Left lung (tissue), 10 donors: Measurements from ENCODE around the gene ASPHD2. TPM values are rescaled to one million over a fixed set of nuclear protein-coding genes. Genes with fewer than 3 reads are reported as not detected.

Source experiments
- ATAC-seq: fragments of 200-7000 bp; cut with Tn5 transposase; one replicate; pipeline ENCODE4 v1.9.1; 2020; ENCODE audit warnings: moderate library complexity
- DNase-seq, 4 donors: peaks; one replicate each; pipeline ENCODE4 v3.0.0-alpha.2; 2013 to 2020
- H3K27ac ChIP-seq, 2 donors: fragments of 200-600 bp; sonication (generic) in 1 of 2; one replicate each; pipeline versions ENCODE4 v1.5.0 to v1.8.0; 2020 to 2021
- H3K27me3 ChIP-seq, 2 donors: fragments of 200-600 bp; sonication (generic) in 1 of 2; one replicate each; pipeline versions ENCODE4 v1.5.0 to v1.8.0; 2020 to 2021
- H3K36me3 ChIP-seq, 2 donors: fragments of 200-600 bp; sonication (generic) in 1 of 2; one replicate each; pipeline versions ENCODE4 v1.5.0 to v1.8.0; 2020 to 2021
- H3K4me1 ChIP-seq, 2 donors: fragments of 200-600 bp; one replicate each; pipeline ENCODE4 v1.8.0; 2021
- H3K4me3 ChIP-seq, 2 donors: fragments of 200-600 bp; sonication (generic) in 1 of 2; one replicate each; pipeline versions ENCODE4 v1.5.0 to v1.8.0; 2020 to 2021; ENCODE audit warnings: mild to moderate bottlenecking in 1 of 2
- H3K9me3 ChIP-seq, 2 donors: fragments of 200-600 bp; sonication (generic) in 1 of 2; one replicate each; pipeline versions ENCODE4 v1.5.0 to v1.8.0; 2020 to 2021
- intact Hi-C, 2 donors: fragments of 100-400 bp; cut with DNase I; formaldehyde crosslinking; loops; one replicate each; pipeline versions ENCODE4 v1.11.2 to v1.14.2; 2022
- polyA plus RNA-seq, 6 donors: library from polyadenylated mRNA; unstranded; fragments of 120-200 nt; gene quantifications; one replicate each; pipeline ENCODE4 v1.2.1, GENCODE V29; 2013; ENCODE audit not compliant: insufficient read length in 6 of 6
- total RNA-seq, 2 donors: library from RNA; stranded (reverse); fragmentation: NEBNext Ultra II Directional; extraction: Animal tissue kit (Norgen Biotek cat#: 25700); gene quantifications; one replicate each; pipeline ENCODE4 v1.2.1, GENCODE V29; 2021
- TF ChIP-seq, protein P1 (sequence below), 2 donors: fragments of 200-600 bp; sonication (generic) in 1 of 2; IDR thresholded peaks; one replicate each; pipeline versions ENCODE4 v1.5.0 to v1.8.0; 2021; ENCODE audit warnings: antibody characterized with exemption in 2 of 2
- donor health status: DM: no; HTN: yes; CAD: no.
- donor health status: DM: no; HTN: no; CAD: no.

ASPHD2 gene
- total and polyA plus RNA-seq, 8 donors, result 0.38 to 2.1 (median 0.60) TPM

DNA sequence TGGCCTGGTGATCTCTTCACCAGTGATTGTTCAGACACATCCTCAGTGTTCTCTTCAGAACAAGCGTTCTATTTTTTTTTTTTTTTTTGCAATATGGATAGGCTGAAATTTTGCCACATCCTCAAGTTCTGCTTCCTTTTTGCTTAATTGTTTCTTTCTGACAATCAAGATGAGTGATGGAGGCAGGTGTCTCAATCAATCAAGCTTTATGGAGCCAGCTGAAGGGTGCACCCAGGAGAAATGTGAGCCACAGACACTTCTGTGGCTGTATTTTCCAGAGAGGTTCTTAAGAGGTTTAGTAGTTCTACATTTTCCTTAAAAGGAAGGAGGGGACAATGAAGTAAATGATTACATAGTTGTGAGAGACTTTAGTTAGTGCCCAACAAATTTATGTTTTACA is 43.9 kb upstream of the ASPHD2 start:
- Histone ChIP-seq H3K4me3 (no peak overlapping the region), H3K9me3 (no peaks in the 10 kb centered on the region), H3K27me3 (peaks cover 0 to 46% of the 10 kb centered on the region in 2 donors), H3K4me1 (no peaks in the 10 kb centered on the region), H3K36me3 (no peaks in the 10 kb centered on the region), H3K27ac (no peak overlapping the region)
- intact Hi-C loops, result no loop called here
- ATAC-seq (no peak), DNase-seq (no peak)
- TF ChIP-seq, protein P1, sequence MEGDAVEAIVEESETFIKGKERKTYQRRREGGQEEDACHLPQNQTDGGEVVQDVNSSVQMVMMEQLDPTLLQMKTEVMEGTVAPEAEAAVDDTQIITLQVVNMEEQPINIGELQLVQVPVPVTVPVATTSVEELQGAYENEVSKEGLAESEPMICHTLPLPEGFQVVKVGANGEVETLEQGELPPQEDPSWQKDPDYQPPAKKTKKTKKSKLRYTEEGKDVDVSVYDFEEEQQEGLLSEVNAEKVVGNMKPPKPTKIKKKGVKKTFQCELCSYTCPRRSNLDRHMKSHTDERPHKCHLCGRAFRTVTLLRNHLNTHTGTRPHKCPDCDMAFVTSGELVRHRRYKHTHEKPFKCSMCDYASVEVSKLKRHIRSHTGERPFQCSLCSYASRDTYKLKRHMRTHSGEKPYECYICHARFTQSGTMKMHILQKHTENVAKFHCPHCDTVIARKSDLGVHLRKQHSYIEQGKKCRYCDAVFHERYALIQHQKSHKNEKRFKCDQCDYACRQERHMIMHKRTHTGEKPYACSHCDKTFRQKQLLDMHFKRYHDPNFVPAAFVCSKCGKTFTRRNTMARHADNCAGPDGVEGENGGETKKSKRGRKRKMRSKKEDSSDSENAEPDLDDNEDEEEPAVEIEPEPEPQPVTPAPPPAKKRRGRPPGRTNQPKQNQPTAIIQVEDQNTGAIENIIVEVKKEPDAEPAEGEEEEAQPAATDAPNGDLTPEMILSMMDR (IDR thresholded peaks at IDR 0.05), result no peak

DNA sequence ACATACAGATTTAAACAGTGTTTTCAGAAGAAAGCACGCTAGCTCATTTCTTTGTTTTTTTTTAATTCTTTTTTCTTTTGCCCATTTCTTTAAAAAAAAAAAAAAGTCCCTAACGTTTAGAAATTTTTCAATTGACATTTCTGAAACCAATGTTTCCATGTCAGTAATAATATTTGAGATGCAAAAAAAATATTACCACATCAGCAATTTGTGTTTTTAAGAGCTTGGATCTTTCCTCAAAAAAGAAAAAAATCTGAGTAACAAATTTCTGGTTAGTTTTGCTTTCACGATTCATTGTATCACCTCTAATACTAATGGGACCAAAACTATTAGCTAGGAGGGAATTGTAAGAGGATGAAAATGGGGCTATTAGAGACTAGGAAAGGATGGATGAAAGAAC is 39.9 kb upstream of the ASPHD2 start:
- no peak overlapping the region for H3K27ac ChIP-seq
- no peaks in the 10 kb centered on the region for H3K4me1 ChIP-seq
- no peaks in the 10 kb centered on the region for H3K9me3 ChIP-seq
- no peak overlapping the region for H3K4me3 ChIP-seq
- no peaks in the 10 kb centered on the region for H3K36me3 ChIP-seq
- TF ChIP-seq, protein P1 (IDR thresholded peaks at IDR 0.05), result no peak
- intact Hi-C loops, result no loop called here
- peaks cover 0 to 39% of the 10 kb centered on the region in 2 donors for H3K27me3 ChIP-seq
- ATAC-seq, result no peak
- no peak for DNase-seq

DNA sequence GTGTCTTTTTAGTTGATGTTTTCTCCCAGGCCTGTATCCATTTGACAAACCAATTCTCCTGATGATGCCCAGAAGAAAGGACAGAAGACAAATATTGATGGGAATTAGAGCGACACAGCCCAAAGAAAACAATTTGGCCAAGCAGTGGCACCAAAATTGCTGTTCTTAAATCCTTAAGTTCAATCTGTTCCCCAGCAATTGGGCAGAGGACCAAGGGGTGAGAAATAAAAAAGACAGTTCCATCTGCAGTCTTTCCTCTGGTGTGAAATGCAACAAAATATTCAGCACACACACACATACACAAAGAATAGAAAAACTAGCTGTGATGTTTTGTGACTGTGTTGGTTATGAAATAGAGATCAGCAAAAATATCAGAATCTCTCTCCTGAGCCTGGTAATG is 38.0 kb upstream of the ASPHD2 start:
- Histone ChIP-seq H3K36me3 (no peaks in the 10 kb centered on the region), H3K27ac (no peak overlapping the region), H3K4me1 (no peaks in the 10 kb centered on the region), H3K4me3 (no peak overlapping the region), H3K27me3 (peaks cover 0 to 37% of the 10 kb centered on the region in 2 donors), H3K9me3 (no peaks in the 10 kb centered on the region)
- TF ChIP-seq, protein P1 (IDR thresholded peaks at IDR 0.05), result no peak
- no peak for DNase-seq
- ATAC-seq, result no peak
- intact Hi-C loops, result loop anchor here in 1 of 2 donors (10.0 kb wide), 1 partner anchor 74 kb away; no protein-coding TSS in a partner anchor

DNA sequence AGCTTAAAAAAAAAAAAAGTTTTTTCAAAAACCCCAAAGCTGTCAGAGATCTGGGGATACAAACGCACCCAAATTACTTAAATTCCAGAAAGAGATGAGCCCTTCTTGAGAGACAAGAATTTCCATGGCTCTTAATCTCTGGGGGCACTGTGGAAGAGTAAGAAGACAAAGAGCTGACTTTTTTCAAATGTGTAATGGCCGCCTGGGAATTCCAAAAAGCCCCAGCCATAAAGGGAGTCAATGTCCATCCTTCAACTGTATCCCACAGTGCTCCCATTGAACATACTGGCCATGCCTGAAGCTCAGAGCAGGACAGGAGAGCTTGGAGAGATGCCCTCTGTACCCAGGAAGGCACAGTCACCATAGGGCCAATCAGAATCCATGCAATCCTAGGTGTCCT is 37.4 kb upstream of the ASPHD2 start:
- Histone ChIP-seq H3K9me3 (no peaks in the 10 kb centered on the region), H3K36me3 (no peaks in the 10 kb centered on the region), H3K4me1 (no peaks in the 10 kb centered on the region), H3K4me3 (no peak overlapping the region), H3K27ac (no peak overlapping the region), H3K27me3 (peaks cover 0 to 32% of the 10 kb centered on the region in 2 donors)
- intact Hi-C loops, result loop anchor here in 1 of 2 donors (10.0 kb wide), 1 partner anchor 73 kb away; no protein-coding TSS in a partner anchor
- ATAC-seq, result no peak
- TF ChIP-seq, protein P1 (IDR thresholded peaks at IDR 0.05), result no peak
- DNase-seq, result no peak

DNA sequence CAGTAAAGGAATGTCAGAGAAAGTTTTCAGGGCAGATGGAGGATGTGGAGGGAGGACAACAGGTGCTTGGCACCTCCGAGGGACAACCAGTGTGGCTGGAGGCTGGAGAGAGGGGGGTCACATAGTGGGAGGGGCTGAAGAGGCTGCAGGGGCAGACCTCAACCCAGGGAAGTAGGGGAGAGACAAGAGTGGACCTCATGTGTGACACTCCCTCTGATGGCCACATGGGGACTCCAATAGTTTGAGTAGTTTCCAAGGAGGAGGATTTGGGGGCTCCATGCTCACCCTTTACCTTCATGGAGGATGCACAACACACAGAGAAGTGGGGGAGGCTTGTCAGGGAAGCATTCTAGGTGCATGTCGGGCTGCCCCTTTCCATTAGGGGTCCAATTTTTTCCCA is 35.1 kb upstream of the ASPHD2 start:
- Histone ChIP-seq H3K27me3 (peaks cover 0 to 28% of the 10 kb centered on the region in 2 donors), H3K27ac (no peak overlapping the region), H3K4me3 (no peak overlapping the region), H3K36me3 (no peaks in the 10 kb centered on the region), H3K4me1 (no peaks in the 10 kb centered on the region), H3K9me3 (no peaks in the 10 kb centered on the region)
- ATAC-seq, result no peak
- TF ChIP-seq, protein P1 (IDR thresholded peaks at IDR 0.05), result no peak
- intact Hi-C loops, result loop anchor here in 1 of 2 donors (10.0 kb wide), 1 partner anchor 71 kb away; no protein-coding TSS in a partner anchor
- no peak for DNase-seq
